HCT116 (cell line): ENCODE data around the gene ITIH4. TPM values are rescaled to one million over a fixed set of nuclear protein-coding genes. Genes with fewer than 3 reads are reported as not detected.
A peak's percentile ranks its signal among the peaks of the same experiment; 100 is the strongest.

ENCODE experiments used
- ATAC-seq: fragments of 200-7000 bp; cut with Tn5 transposase; 2 replicates; pipeline ENCODE4 v1.9.1; 2020; ENCODE audit warnings: mild to moderate bottlenecking, moderate library complexity
- BruUV-seq: library from RNA; stranded (reverse); fragments of 400-500 nt; replicated peaks from 2 replicates; lab custom pipeline; 2021; lab: Mats Ljungman, UMichigan
- CTCF ChIA-PET: fragments of 300-600 bp; sonication (Branson Sonifier 250); formaldehyde crosslinking; loops from one replicate; lab custom pipeline; 2021; ENCODE audit warnings: antibody characterized with exemption; lab: Charles Lee
- POLR2A ChIA-PET: fragments of 300-600, 350-600 bp; sonication (Branson Sonifier 250); formaldehyde crosslinking; loops from one replicate; lab custom pipeline; 2021; ENCODE audit warnings: antibody characterized with exemption; lab: Charles Lee
- RAD21 ChIA-PET, 2 experiments: fragments of 300-600 bp; sonication (Branson Sonifier 250); formaldehyde crosslinking; loops; one replicate each; lab custom pipeline; 2023; ENCODE audit warnings: low total read pairs in 2 of 2; ENCODE audit not compliant: uncharacterized antibody in 2 of 2, unreplicated experiment in 2 of 2, low non-redundant PET in 1 of 2; lab: Charles Lee
- DNase-seq: peaks from one replicate; pipeline ENCODE4 v3.0.0-alpha.2; 2010; ENCODE audit warnings: low read depth, low spot score
- H2AFZ ChIP-seq: fragments of 200-600 bp; shearing (Covaris generic), sonication (generic); 2 replicates; pipeline ENCODE4 v1.6.1; 2017; ENCODE audit warnings: low read depth, mixed run types, mixed read lengths, antibody characterized with exemption, low read length; ENCODE audit not compliant: poor library complexity, severe bottlenecking
- H3K27ac ChIP-seq: 2 replicates; pipeline ENCODE4 v1.5.1; 2012; ENCODE audit warnings: low read depth, low read length
- H3K27me3 ChIP-seq: fragments of 200-600 bp; sonication (generic); 2 replicates; pipeline ENCODE4 v1.6.1; 2016; ENCODE audit warnings: mixed run types, low read length, mixed read lengths; ENCODE audit not compliant: insufficient read depth
- H3K36me3 ChIP-seq, 2 experiments: fragments of 200-500 bp in 1 of 2; fragments of 200-600 bp in 1 of 2; sonication (Bioruptor generic) in 1 of 2; sonication (generic) in 1 of 2; 2 replicates each; pipeline versions ENCODE4 v1.5.1 to v1.6.1; 2014 to 2016; ENCODE audit warnings: low read length in 2 of 2, inconsistent platforms in 1 of 2, mixed read lengths in 1 of 2, mixed run types in 1 of 2; ENCODE audit not compliant: insufficient read depth in 2 of 2, control insufficient read depth in 1 of 2
- H3K4me1 ChIP-seq, 2 experiments: fragments of 200-600 bp in 1 of 2; sonication (generic) in 1 of 2; 2 replicates each; pipeline versions ENCODE4 v1.5.1 to v1.6.1; 2012 to 2017; ENCODE audit warnings: low read length in 2 of 2, inconsistent platforms in 1 of 2, mild to moderate bottlenecking in 1 of 2, mixed read lengths in 1 of 2, mixed run types in 1 of 2, moderate library complexity in 1 of 2; ENCODE audit not compliant: insufficient read depth in 2 of 2, control insufficient read depth in 1 of 2
- H3K4me2 ChIP-seq: fragments of 200-600 bp; sonication (generic); 2 replicates; pipeline ENCODE4 v1.6.1; 2017; ENCODE audit warnings: mixed run types, low read length, mixed read lengths
- H3K4me3 ChIP-seq, 2 experiments: fragments of 200-600 bp in 1 of 2; sonication (generic) in 1 of 2; replicated peaks in 1 of 2; 2 replicates each; pipeline ENCODE4 v1.5.1; 2011 to 2016; ENCODE audit warnings: low read length in 2 of 2, control low read depth in 1 of 2, low read depth in 1 of 2, mild to moderate bottlenecking in 1 of 2, mixed read lengths in 1 of 2, mixed run types in 1 of 2
- H3K79me2 ChIP-seq: fragments of 200-600 bp; sonication (generic); 2 replicates; pipeline ENCODE4 v1.6.1; 2017; ENCODE audit warnings: mild to moderate bottlenecking, mixed run types, low read length, moderate library complexity, mixed read lengths; ENCODE audit not compliant: insufficient read depth
- H3K9ac ChIP-seq: fragments of 200-600 bp; sonication (generic); 2 replicates; pipeline ENCODE4 v1.6.1; 2016; ENCODE audit warnings: low read length, mixed read lengths
- H3K9me2 ChIP-seq: fragments of 200-600 bp; sonication (generic), shearing (Covaris generic); 2 replicates; pipeline ENCODE4 v1.6.1; 2017; ENCODE audit warnings: mixed run types, mild to moderate bottlenecking, moderate library complexity; ENCODE audit not compliant: insufficient read depth
- H3K9me3 ChIP-seq, 2 experiments: fragments of 200-500 bp in 1 of 2; fragments of 200-600 bp in 1 of 2; sonication (Bioruptor generic) in 1 of 2; sonication (generic) in 1 of 2; 2 replicates each; pipeline ENCODE4 v1.6.1; 2014 to 2017; ENCODE audit warnings: low read length in 2 of 2, mixed read lengths in 2 of 2, inconsistent platforms in 1 of 2, low read depth in 1 of 2, mild to moderate bottlenecking in 1 of 2, mixed run types in 1 of 2, moderate library complexity in 1 of 2; ENCODE audit not compliant: control insufficient read depth in 1 of 2, insufficient read depth in 1 of 2
- H4K20me1 ChIP-seq: fragments of 200-600 bp; sonication (generic), shearing (Covaris generic); 2 replicates; pipeline ENCODE4 v1.6.1; 2017; ENCODE audit warnings: mixed run types, mild to moderate bottlenecking, moderate library complexity; ENCODE audit not compliant: insufficient read depth
- CEBPB ChIP-seq: IDR thresholded peaks from 2 replicates; pipeline ENCODE4 v1.6.1; 2012; ENCODE audit warnings: low read depth
- EGR1 ChIP-seq: IDR thresholded peaks from 2 replicates; pipeline ENCODE4 v1.6.1; 2012; ENCODE audit warnings: low read depth
- ELF1 ChIP-seq: IDR thresholded peaks from 2 replicates; pipeline ENCODE4 v1.6.1; 2012; ENCODE audit warnings: low read depth, borderline replicate concordance
- EZH2phosphoT487 ChIP-seq: fragments of 200-600 bp; IDR thresholded peaks from 2 replicates; pipeline ENCODE4 v1.6.1; 2018; ENCODE audit warnings: antibody characterized with exemption, borderline replicate concordance
- FOSL1 ChIP-seq: IDR thresholded peaks from 2 replicates; pipeline ENCODE4 v1.6.1; 2012; ENCODE audit warnings: low read depth
- JUND ChIP-seq: IDR thresholded peaks from 2 replicates; pipeline ENCODE4 v1.6.1; 2012
- POLR2A ChIP-seq: IDR thresholded peaks from 2 replicates; pipeline ENCODE4 v1.7.0; 2011; ENCODE audit warnings: borderline replicate concordance; ENCODE audit not compliant: insufficient read depth, insufficient read length; ENCODE audit errors: extremely low read depth
- POLR2AphosphoS5 ChIP-seq: IDR thresholded peaks from 2 replicates; pipeline ENCODE4 v1.6.1; 2011; ENCODE audit warnings: mild to moderate bottlenecking, low read depth, low read length, moderate library complexity
- RAD21 ChIP-seq: IDR thresholded peaks from 2 replicates; pipeline ENCODE4 v1.6.1; 2012; ENCODE audit warnings: low read depth, mild to moderate bottlenecking
- SIN3A ChIP-seq: IDR thresholded peaks from 2 replicates; pipeline ENCODE4 v1.6.1; 2012; ENCODE audit warnings: low read depth
- YY1 ChIP-seq: IDR thresholded peaks from 2 replicates; pipeline ENCODE4 v1.6.1; 2011; ENCODE audit warnings: low read length, low read depth, moderate library complexity, mild to moderate bottlenecking; ENCODE audit not compliant: insufficient replicate concordance; ENCODE audit errors: extremely low read depth
- ZFX ChIP-seq: fragments of 450-650 bp; IDR thresholded peaks from 2 replicates; pipeline ENCODE4 v1.6.1; 2017
- ZNF274 ChIP-seq: fragments of 200-500 bp; sonication (Bioruptor generic); IDR thresholded peaks from 2 replicates; pipeline ENCODE4 v1.6.1; 2014; ENCODE audit warnings: mild to moderate bottlenecking, low read depth, low read length, inconsistent platforms
- intact Hi-C: fragments of 100-400 bp; cut with micrococcal nuclease; formaldehyde crosslinking; loops from 2 replicates; pipeline ENCODE4 v1.10.0; 2022
- total RNA-seq: library from RNA; stranded (reverse); gene quantifications from one replicate; pipeline ENCODE4 v1.2.1, GENCODE V29; 2021; ENCODE audit not compliant: unreplicated experiment
- TF ChIP-seq, protein P1 (sequence below): IDR thresholded peaks from 2 replicates; pipeline ENCODE4 v1.6.1; 2012
- TF ChIP-seq, protein P2 (sequence below), 3 experiments: fragments of 200-600 bp in 1 of 3; sonication (generic) in 1 of 3; IDR thresholded peaks in 2 of 3; conservative IDR thresholded peaks in 1 of 3; 2 replicates each; pipeline ENCODE4 v1.5.1; 2012 to 2017; ENCODE audit warnings: low read depth in 2 of 3, low read length in 2 of 3, antibody characterized with exemption in 1 of 3, borderline replicate concordance in 1 of 3, control low read depth in 1 of 3, mild to moderate bottlenecking in 1 of 3, mixed read lengths in 1 of 3, mixed run types in 1 of 3, moderate library complexity in 1 of 3; ENCODE audit not compliant: insufficient read depth in 1 of 3
- TF ChIP-seq, protein P3 (sequence below): IDR thresholded peaks from 2 replicates; pipeline ENCODE4 v1.6.1; 2011; ENCODE audit warnings: mild to moderate bottlenecking, low read length, moderate library complexity; ENCODE audit not compliant: insufficient replicate concordance; ENCODE audit errors: extremely low read depth

The ITIH4 gene
- total RNA-seq, 1 experiment from 2014 or later, result 4.1 TPM

DNA sequence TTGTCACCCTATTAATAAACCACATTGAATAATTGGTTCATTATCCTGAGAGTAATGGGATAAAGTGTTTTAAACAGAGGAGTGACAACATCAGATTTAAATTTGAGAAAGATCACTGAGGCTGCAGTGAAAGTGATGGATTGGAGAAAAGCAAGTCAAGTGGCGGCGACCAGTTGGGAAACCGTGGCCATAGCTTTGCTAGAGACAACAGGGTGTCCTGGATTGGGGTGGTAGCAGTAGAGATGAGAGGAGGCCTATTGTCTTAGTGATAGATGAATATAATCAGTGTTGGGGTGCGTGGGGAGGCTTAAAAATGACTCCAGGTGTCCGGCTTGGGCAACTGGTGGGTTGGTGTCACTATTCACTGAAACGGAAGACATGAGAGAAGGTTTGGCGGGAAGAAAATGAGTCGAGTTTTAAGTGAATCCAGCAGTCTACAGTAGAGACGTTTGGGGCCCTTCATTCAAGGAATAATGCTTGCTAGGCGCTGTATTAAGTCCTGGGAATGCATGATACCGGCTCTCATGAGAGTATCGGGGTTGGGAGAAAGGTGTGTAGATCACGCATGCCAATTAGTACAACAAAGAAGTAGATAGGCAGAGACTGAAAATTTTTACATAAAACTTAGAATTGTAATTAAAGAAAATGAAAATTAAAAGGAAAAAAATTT lies 60.6 kb downstream of the ITIH4 start:
- TF ChIP-seq JUND (no peak), ZNF274 (no peak)
- TF ChIP-seq, protein P1, sequence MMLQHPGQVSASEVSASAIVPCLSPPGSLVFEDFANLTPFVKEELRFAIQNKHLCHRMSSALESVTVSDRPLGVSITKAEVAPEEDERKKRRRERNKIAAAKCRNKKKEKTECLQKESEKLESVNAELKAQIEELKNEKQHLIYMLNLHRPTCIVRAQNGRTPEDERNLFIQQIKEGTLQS, result no peak
- peaks cover 4 to 19% of the 10 kb centered on the region in 2 experiments; a peak in 3 of 4 replicates for H3K4me1 ChIP-seq
- peak overlapping the region; percentile 81 for H3K4me2 ChIP-seq
- H2AFZ ChIP-seq, result no peak overlapping the region
- H3K9ac ChIP-seq, result peak overlapping the region; percentile 77
- no peaks in the 10 kb centered on the region for H4K20me1 ChIP-seq
- peak overlapping the region; percentile 69 to 78 for H3K4me3 ChIP-seq
- H3K9me3 ChIP-seq, result no peaks in the 10 kb centered on the region
- peaks cover 21% of the 10 kb centered on the region for H3K79me2 ChIP-seq
- no peaks in the 10 kb centered on the region for H3K27me3 ChIP-seq
- H3K36me3 ChIP-seq, result peaks cover 4 to 20% of the 10 kb centered on the region in 2 experiments; a peak in 2 of 4 replicates
- H3K27ac ChIP-seq, result no peak overlapping the region
- ChIA-PET POLR2A (no interaction called here), CTCF (no interaction called here), RAD21 (no interaction called here)
- no peaks in the 10 kb centered on the region for H3K9me2 ChIP-seq
- intact Hi-C loops, result no loop called here
- no peak for DNase-seq
- BruUV-seq, result TSS peak; percentile 57
- no peak for ATAC-seq

DNA sequence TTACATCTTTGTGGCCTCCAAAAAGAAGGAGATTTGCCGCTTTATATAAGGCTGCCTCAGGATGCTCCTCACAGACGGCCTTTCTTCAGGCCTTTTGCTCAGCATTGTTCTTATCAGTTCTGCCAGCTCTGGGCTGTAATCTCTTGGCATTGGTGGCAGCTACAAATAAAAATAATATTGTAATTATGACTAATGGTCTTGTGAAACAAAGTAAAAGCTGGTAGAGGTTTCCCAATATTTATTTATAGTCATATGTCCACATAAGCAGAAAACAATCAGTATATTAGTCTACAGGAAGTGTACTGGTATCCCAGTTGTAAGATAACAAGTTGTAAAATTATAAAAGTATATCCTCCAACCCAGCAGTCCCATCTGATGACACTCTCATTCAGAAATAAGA lies 67.0 kb downstream of the ITIH4 start:
- H3K9ac ChIP-seq, result no peak overlapping the region
- POLR2A ChIA-PET, result no interaction called here
- BruUV-seq, result no TSS peak
- TF ChIP-seq RAD21 (no peak), CEBPB (no peak), EZH2phosphoT487 (no peak), POLR2AphosphoS5 (no peak), JUND (no peak), EGR1 (no peak), POLR2A (no peak), YY1 (no peak), ELF1 (no peak), FOSL1 (no peak), ZFX (no peak), SIN3A (no peak)
- TF ChIP-seq, protein P1, result no peak
- TF ChIP-seq, protein P2, sequence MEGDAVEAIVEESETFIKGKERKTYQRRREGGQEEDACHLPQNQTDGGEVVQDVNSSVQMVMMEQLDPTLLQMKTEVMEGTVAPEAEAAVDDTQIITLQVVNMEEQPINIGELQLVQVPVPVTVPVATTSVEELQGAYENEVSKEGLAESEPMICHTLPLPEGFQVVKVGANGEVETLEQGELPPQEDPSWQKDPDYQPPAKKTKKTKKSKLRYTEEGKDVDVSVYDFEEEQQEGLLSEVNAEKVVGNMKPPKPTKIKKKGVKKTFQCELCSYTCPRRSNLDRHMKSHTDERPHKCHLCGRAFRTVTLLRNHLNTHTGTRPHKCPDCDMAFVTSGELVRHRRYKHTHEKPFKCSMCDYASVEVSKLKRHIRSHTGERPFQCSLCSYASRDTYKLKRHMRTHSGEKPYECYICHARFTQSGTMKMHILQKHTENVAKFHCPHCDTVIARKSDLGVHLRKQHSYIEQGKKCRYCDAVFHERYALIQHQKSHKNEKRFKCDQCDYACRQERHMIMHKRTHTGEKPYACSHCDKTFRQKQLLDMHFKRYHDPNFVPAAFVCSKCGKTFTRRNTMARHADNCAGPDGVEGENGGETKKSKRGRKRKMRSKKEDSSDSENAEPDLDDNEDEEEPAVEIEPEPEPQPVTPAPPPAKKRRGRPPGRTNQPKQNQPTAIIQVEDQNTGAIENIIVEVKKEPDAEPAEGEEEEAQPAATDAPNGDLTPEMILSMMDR (IDR thresholded peaks at IDR 0.05 in 2 of 3, conservative IDR thresholded peaks at IDR 0.05 in 1 of 3; ENCODE audit: borderline replicate concordance in 1 of 3, insufficient read depth in 1 of 3, low read depth in 2 of 3, low read length in 2 of 3), result no peak
- TF ChIP-seq, protein P3, sequence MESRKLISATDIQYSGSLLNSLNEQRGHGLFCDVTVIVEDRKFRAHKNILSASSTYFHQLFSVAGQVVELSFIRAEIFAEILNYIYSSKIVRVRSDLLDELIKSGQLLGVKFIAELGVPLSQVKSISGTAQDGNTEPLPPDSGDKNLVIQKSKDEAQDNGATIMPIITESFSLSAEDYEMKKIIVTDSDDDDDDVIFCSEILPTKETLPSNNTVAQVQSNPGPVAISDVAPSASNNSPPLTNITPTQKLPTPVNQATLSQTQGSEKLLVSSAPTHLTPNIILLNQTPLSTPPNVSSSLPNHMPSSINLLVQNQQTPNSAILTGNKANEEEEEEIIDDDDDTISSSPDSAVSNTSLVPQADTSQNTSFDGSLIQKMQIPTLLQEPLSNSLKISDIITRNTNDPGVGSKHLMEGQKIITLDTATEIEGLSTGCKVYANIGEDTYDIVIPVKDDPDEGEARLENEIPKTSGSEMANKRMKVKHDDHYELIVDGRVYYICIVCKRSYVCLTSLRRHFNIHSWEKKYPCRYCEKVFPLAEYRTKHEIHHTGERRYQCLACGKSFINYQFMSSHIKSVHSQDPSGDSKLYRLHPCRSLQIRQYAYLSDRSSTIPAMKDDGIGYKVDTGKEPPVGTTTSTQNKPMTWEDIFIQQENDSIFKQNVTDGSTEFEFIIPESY, result no peak

More for the DNA sequence above, 67.0 kb downstream of the ITIH4 start:
- Histone ChIP-seq H3K27ac (no peak overlapping the region), H3K79me2 (peaks cover 5% of the 10 kb centered on the region), H3K9me3 (no peaks in the 10 kb centered on the region), H3K36me3 (peaks cover 24 to 52% of the 10 kb centered on the region in 2 experiments), H3K27me3 (no peaks in the 10 kb centered on the region), H3K4me1 (no peaks in the 10 kb centered on the region), H3K9me2 (no peaks in the 10 kb centered on the region), H4K20me1 (no peaks in the 10 kb centered on the region; the same call in 1 of the 2 replicates), H3K4me2 (no peak overlapping the region), H2AFZ (no peak overlapping the region), H3K4me3 (no peak overlapping the region)
- DNase-seq, result no peak
- ChIA-PET RAD21 (no interaction called here), CTCF (no interaction called here)
- intact Hi-C loops, result no loop called here
- no peak for ATAC-seq
